Ovary (tissue), 1 donor: ENCODE measurements around the gene SH3BP1.

ENCODE experiments used
- EP300 ChIP-seq: sonication (generic); formaldehyde crosslinking; IDR thresholded peaks from one replicate; pipeline ENCODE4 v1.6.1; 2017; ENCODE audit warnings: antibody characterized with exemption
- POLR2A ChIP-seq: fragments of 450-650 bp; IDR thresholded peaks from one replicate; pipeline ENCODE4 v1.6.1; 2017; ENCODE audit warnings: antibody characterized with exemption, mild to moderate bottlenecking, moderate library complexity

DNA sequence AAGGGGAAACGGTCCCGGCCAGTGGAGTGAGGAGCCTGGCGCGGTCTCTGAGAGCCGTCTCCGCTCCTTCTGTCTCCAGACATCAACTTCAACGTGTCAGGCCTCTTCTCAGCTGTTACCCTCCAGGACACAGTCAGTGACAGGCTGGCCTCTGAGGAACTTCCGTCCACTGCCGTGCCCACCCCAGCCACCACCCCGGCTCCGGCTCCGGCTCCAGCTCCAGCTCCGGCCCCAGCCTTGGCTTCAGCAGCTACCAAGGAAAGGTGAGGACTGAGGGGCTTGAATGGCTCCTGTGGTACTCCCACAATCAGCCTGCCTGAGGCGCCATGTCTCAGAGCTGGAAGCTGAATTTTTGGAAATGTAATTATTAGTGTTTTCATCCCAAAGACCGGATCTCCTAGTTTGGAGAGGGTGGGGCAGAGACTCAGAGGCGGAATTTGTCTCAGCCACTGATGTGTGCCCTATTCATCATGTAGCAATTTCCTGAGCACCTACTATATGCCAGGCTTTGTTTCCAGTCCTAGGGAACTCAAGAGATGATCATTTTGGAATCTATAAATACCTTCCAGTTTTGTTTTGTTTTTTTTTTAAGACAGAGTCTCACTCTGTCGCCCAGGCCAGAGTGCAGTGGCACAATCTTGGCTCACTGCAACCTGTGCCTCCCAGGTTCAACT lies 11.1 kb downstream of the SH3BP1 start:
- TF ChIP-seq POLR2A (no peak), EP300 (no peak)
